AG20443 (cell line): ENCODE measurements around the gene RBMS3.

ENCODE experiments used
- DNase-seq: peaks from one replicate; pipeline ENCODE4 v3.0.0; 2012; ENCODE audit warnings: low spot score, mixed read lengths

The RBMS3 gene

GRCh38 chr3:29890801-29891200 is 609.9 kb downstream of the RBMS3 start:
- no peak for DNase-seq

GRCh38 chr3:29892976-29893554 is 612.2 kb downstream of the RBMS3 start:
- DNase-seq = no peak

- no peak for DNase-seq
Observed at GRCh38 chr3:29896856-29897255, 616.0 kb downstream of the RBMS3 start.

GRCh38 chr3:29898171-29898965 is 617.5 kb downstream of the RBMS3 start:
- no peak for DNase-seq

GRCh38 chr3:29899021-29899420 is 618.1 kb downstream of the RBMS3 start:
- DNase-seq = no peak

GRCh38 chr3:29901097-29901496 is 620.2 kb downstream of the RBMS3 start:
- DNase-seq = no peak

GRCh38 chr3:29903600-29903999 is 622.7 kb downstream of the RBMS3 start:
- DNase-seq = no peak

GRCh38 chr3:29906906-29907305 is 626.0 kb downstream of the RBMS3 start:
- peak; percentile 16 for DNase-seq

GRCh38 chr3:29912600-29913288 is 631.9 kb downstream of the RBMS3 start:
- no peak for DNase-seq

GRCh38 chr3:29914861-29915524 is 634.1 kb downstream of the RBMS3 start:
- DNase-seq = peak; percentile 48

GRCh38 chr3:29919571-29919970 is 638.7 kb downstream of the RBMS3 start:
- DNase-seq = no peak

- peak; percentile 80 for DNase-seq
Observed at GRCh38 chr3:29922992-29923746, 642.3 kb downstream of the RBMS3 start.

GRCh38 chr3:29924783-29925561 is 644.1 kb downstream of the RBMS3 start:
- DNase-seq = peak; percentile 7

GRCh38 chr3:29926378-29926777 is 645.5 kb downstream of the RBMS3 start:
- DNase-seq = no peak

GRCh38 chr3:29932696-29933325 is 651.9 kb downstream of the RBMS3 start:
- no peak for DNase-seq

GRCh38 chr3:29933802-29934490 is 653.1 kb downstream of the RBMS3 start:
- no peak for DNase-seq

GRCh38 chr3:29934751-29935150 is 653.9 kb downstream of the RBMS3 start:
- no peak for DNase-seq

- no peak for DNase-seq
Observed at GRCh38 chr3:29936054-29936453, 655.2 kb downstream of the RBMS3 start.

GRCh38 chr3:29936766-29937165 is 655.9 kb downstream of the RBMS3 start:
- no peak for DNase-seq

- DNase-seq = no peak
Observed at GRCh38 chr3:29937185-29937584, 656.3 kb downstream of the RBMS3 start.
